Endothelial cell (in vitro differentiated cells): Measurements from ENCODE around the gene FGF14. TPM values are rescaled to one million over a fixed set of nuclear protein-coding genes. Genes with fewer than 3 reads are reported as not detected.

Experiments used
- DNase-seq: peaks from one replicate; pipeline ENCODE4 v3.0.0; 2021; ENCODE audit warnings: low spot score
- H3K27ac Mint-ChIP-seq: one replicate; pipeline ENCODE4 v1.8.0; 2021; ENCODE audit warnings: mixed read lengths, inconsistent platforms; ENCODE audit not compliant: unreplicated experiment
- H3K27me3 Mint-ChIP-seq: one replicate; pipeline ENCODE4 v1.8.0; 2021; ENCODE audit warnings: mild to moderate bottlenecking, moderate library complexity, mixed read lengths, inconsistent platforms; ENCODE audit not compliant: unreplicated experiment
- H3K36me3 Mint-ChIP-seq: one replicate; pipeline ENCODE4 v1.8.0; 2021; ENCODE audit warnings: mild to moderate bottlenecking, low read depth, mixed read lengths, inconsistent platforms; ENCODE audit not compliant: unreplicated experiment
- H3K4me1 Mint-ChIP-seq: one replicate; pipeline ENCODE4 v1.8.0; 2021; ENCODE audit warnings: mild to moderate bottlenecking, mixed read lengths, inconsistent platforms; ENCODE audit not compliant: unreplicated experiment
- H3K4me3 Mint-ChIP-seq: one replicate; pipeline ENCODE4 v1.8.0; 2021; ENCODE audit warnings: mild to moderate bottlenecking, mixed read lengths, inconsistent platforms; ENCODE audit not compliant: unreplicated experiment
- H3K9me3 Mint-ChIP-seq: one replicate; pipeline ENCODE4 v1.8.0; 2021; ENCODE audit warnings: mixed read lengths, inconsistent platforms; ENCODE audit not compliant: unreplicated experiment
- CTCF ChIP-seq: fragments of 200-600 bp; sonication (generic); IDR thresholded peaks from one replicate; pipeline ENCODE4 v1.5.0; 2021; ENCODE audit warnings: antibody characterized with exemption; ENCODE audit not compliant: unreplicated experiment
- total RNA-seq: library from RNA; stranded (reverse); fragmentation: NEBNext Ultra II Directional; extraction: Animal tissue kit (Norgen Biotek cat#: 25700); gene quantifications from one replicate; pipeline ENCODE4 v1.2.1, GENCODE V29; 2021; ENCODE audit not compliant: unreplicated experiment

Gene FGF14
- total RNA-seq, 1 donor from 2014 or later: 0.13 TPM

GRCh38 chr13:101917475-101917810, 484.4 kb downstream of the FGF14 start:
- TF ChIP-seq CTCF: no peak
- DNase-seq: no peak
- Mint-ChIP-seq H3K27me3 (peaks cover 20% of the 10 kb centered on the region), H3K36me3 (no peaks in the 10 kb centered on the region), H3K27ac (no peak overlapping the region), H3K9me3 (no peaks in the 10 kb centered on the region), H3K4me3 (no peak overlapping the region), H3K4me1 (peaks cover 6% of the 10 kb centered on the region)

- Mint-ChIP-seq H3K4me3 (no peak overlapping the region), H3K27ac (no peak overlapping the region)
- DNase-seq: peak; percentile 15
These were observed 484.9 kb downstream of the FGF14 start for GRCh38 chr13:101916775-101917474.

DNA sequence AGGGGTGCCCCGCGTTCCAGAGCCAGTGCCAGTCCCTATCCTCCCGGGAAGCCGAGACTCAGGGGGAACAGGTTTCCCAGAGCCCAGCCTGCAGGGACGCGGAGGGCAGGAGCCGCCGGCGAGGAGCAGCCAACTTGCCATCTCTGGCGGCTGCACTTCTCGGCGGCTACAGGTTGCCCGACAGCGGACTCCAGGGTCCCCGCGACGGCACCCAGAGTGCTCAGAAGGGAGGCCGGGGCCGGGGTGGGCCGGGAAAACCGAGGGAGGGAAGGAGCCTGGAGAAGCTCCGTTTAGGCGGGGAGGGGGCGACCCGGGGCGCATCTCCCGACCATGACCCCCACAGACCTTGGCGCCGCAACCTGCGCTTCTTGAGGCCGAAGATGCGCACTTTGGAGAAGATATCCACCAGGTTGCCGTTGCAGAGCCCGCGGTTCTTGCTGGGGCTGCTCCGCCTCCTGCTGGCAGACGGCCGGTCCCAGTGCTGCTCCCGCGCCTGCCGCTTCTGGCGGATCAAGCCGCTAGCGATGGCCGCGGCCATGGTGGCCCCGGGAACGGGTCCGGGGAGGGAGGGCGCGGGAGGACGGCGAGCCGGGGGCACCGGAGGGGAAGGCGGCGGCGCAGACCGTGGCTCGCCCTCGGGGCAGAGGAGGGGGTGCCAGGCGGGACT, 485.6 kb downstream of the FGF14 start:
- Mint-ChIP-seq H3K27me3 (peaks cover 20% of the 10 kb centered on the region), H3K9me3 (no peaks in the 10 kb centered on the region), H3K4me1 (peaks cover 6% of the 10 kb centered on the region), H3K27ac (no peak overlapping the region), H3K36me3 (no peaks in the 10 kb centered on the region), H3K4me3 (no peak overlapping the region)
- TF ChIP-seq CTCF: no peak
- DNase-seq: peak; percentile 70

More at GRCh38 chr13:101916775-101917474, 484.9 kb downstream of the FGF14 start:
- no peak for TF ChIP-seq CTCF
- Mint-ChIP-seq H3K4me1 (peaks cover 6% of the 10 kb centered on the region), H3K36me3 (no peaks in the 10 kb centered on the region), H3K27me3 (peaks cover 20% of the 10 kb centered on the region), H3K9me3 (no peaks in the 10 kb centered on the region)

GRCh38 chr13:101915755-101916107, 486.1 kb downstream of the FGF14 start:
- Mint-ChIP-seq H3K4me1 (peaks cover 6% of the 10 kb centered on the region), H3K36me3 (no peaks in the 10 kb centered on the region), H3K4me3 (no peak overlapping the region), H3K27me3 (peaks cover 20% of the 10 kb centered on the region), H3K27ac (no peak overlapping the region), H3K9me3 (no peaks in the 10 kb centered on the region)
- TF ChIP-seq CTCF: no peak
- no peak for DNase-seq

DNA sequence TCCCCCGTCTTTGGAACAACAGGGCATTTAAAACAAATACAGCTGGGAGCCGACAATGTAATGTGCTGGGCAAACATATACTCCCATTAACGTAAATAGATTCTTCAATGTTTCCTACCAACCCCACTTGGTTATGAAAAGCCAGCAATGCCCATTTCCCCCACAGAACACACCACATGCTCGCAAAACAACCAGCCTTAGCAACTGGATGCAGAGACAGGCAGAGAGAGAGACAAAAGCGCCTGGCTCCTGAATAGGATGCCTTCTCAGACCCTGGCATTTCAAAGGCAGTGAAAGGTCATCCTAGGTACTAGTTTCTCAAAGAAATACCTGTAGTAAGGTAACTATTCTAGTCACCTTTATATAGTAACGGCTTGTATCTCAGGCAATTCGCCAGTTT, 486.5 kb downstream of the FGF14 start:
- Mint-ChIP-seq H3K27ac (no peak overlapping the region), H3K36me3 (no peaks in the 10 kb centered on the region), H3K9me3 (no peaks in the 10 kb centered on the region), H3K4me1 (peaks cover 6% of the 10 kb centered on the region), H3K4me3 (peak overlapping the region; percentile 37), H3K27me3 (peaks cover 20% of the 10 kb centered on the region)
- TF ChIP-seq CTCF: no peak
- DNase-seq: no peak
